ENCODE measurements around the gene CACNA2D3. TPM values are rescaled to one million over a fixed set of nuclear protein-coding genes. Genes with fewer than 3 reads are reported as not detected.

Gene CACNA2D3
- total RNA-seq, 6 experiments from 2014 or later: 0.14 to 0.23 (median 0.19) TPM; not detected in 2

DNA sequence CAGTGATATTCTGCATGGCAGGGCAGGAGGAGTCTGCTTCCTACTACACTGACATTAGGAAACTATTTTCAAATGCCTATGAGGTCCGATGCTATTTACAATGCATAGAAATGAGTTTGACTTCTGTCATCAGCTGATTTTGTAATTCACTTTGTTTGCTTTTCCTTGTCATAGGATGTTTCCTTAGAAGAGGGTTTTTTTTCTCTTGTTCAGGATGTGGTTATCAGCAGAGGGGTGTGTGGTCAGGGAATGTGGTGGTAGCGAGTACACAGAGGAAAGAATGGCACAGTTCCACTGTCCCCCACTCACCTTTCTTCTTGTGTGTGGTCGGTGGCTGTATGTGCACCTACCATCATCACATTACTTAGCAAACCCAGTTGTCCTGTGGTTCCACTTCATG is 574.0 kb downstream of the CACNA2D3 start:
- H3K27me3 Mint-ChIP-seq (ENCODE audit: insufficient read depth): no peaks in the 10 kb centered on the region
- H3K36me3 Mint-ChIP-seq (ENCODE audit: low read depth): no peaks in the 10 kb centered on the region
- peaks cover 51% of the 10 kb centered on the region for H3K9me3 Mint-ChIP-seq
- H3K4me1 Mint-ChIP-seq (ENCODE audit: low read depth): no peaks in the 10 kb centered on the region
- DNase-seq: no peak
- TF ChIP-seq, protein P1, sequence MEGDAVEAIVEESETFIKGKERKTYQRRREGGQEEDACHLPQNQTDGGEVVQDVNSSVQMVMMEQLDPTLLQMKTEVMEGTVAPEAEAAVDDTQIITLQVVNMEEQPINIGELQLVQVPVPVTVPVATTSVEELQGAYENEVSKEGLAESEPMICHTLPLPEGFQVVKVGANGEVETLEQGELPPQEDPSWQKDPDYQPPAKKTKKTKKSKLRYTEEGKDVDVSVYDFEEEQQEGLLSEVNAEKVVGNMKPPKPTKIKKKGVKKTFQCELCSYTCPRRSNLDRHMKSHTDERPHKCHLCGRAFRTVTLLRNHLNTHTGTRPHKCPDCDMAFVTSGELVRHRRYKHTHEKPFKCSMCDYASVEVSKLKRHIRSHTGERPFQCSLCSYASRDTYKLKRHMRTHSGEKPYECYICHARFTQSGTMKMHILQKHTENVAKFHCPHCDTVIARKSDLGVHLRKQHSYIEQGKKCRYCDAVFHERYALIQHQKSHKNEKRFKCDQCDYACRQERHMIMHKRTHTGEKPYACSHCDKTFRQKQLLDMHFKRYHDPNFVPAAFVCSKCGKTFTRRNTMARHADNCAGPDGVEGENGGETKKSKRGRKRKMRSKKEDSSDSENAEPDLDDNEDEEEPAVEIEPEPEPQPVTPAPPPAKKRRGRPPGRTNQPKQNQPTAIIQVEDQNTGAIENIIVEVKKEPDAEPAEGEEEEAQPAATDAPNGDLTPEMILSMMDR (IDR thresholded peaks at IDR 0.05): no peak
- no peak overlapping the region for H3K4me3 Mint-ChIP-seq
- no peak overlapping the region for H3K27ac Mint-ChIP-seq

GRCh38 chr3:54698054-54698453 is 575.7 kb downstream of the CACNA2D3 start:
- Mint-ChIP-seq H3K9me3 (peaks cover 44% of the 10 kb centered on the region), H3K27ac (no peak overlapping the region), H3K36me3 (ENCODE audit: low read depth) (no peaks in the 10 kb centered on the region), H3K4me1 (ENCODE audit: low read depth) (no peaks in the 10 kb centered on the region), H3K27me3 (ENCODE audit: insufficient read depth) (no peaks in the 10 kb centered on the region), H3K4me3 (no peak overlapping the region)
- TF ChIP-seq, protein P1 (IDR thresholded peaks at IDR 0.05): no peak
- DNase-seq: no peak

DNA sequence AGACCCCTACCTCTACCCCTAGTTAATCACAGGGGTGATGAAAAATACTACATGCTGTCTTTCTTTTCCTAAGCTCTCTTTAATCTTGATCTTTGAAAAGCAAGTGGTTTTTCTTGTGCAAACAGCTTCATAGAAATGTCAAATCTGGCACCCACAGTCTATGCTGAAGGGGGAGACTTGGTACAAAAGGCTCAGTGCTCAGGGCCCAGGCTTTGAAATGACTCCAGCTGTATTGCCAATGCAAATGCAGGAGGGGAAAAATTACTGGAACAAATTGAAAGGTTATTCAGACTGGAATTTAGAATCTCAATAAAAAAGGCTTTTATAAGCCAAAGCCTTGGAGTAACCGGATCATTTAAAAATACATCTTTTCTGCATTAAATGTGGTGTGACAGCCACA is 581.6 kb downstream of the CACNA2D3 start:
- DNase-seq: no peak
- H3K9me3 Mint-ChIP-seq: peaks cover 40% of the 10 kb centered on the region
- no peak overlapping the region for H3K4me3 Mint-ChIP-seq
- H3K4me1 Mint-ChIP-seq (ENCODE audit: low read depth): no peaks in the 10 kb centered on the region
- no peak overlapping the region for H3K27ac Mint-ChIP-seq
- TF ChIP-seq, protein P1 (IDR thresholded peaks at IDR 0.05): no peak
- H3K27me3 Mint-ChIP-seq (ENCODE audit: insufficient read depth): no peaks in the 10 kb centered on the region; the same call in 1 of the 2 replicates
- H3K36me3 Mint-ChIP-seq (ENCODE audit: low read depth): no peaks in the 10 kb centered on the region

GRCh38 chr3:54705730-54706129 is 583.4 kb downstream of the CACNA2D3 start:
- no peak overlapping the region for H3K27ac Mint-ChIP-seq
- H3K9me3 Mint-ChIP-seq: peaks cover 38% of the 10 kb centered on the region
- H3K36me3 Mint-ChIP-seq (ENCODE audit: low read depth): no peaks in the 10 kb centered on the region
- H3K27me3 Mint-ChIP-seq (ENCODE audit: insufficient read depth): no peaks in the 10 kb centered on the region; the same call in 1 of the 2 replicates
- no peak for DNase-seq
- H3K4me3 Mint-ChIP-seq: no peak overlapping the region
- no peaks in the 10 kb centered on the region for H3K4me1 Mint-ChIP-seq (ENCODE audit: low read depth)
- TF ChIP-seq, protein P1 (IDR thresholded peaks at IDR 0.05): no peak

- DNase-seq: no peak
- no peaks in the 10 kb centered on the region for H3K36me3 Mint-ChIP-seq (ENCODE audit: low read depth)
- H3K4me1 Mint-ChIP-seq (ENCODE audit: low read depth): no peaks in the 10 kb centered on the region
- H3K27ac Mint-ChIP-seq: no peak overlapping the region
- H3K4me3 Mint-ChIP-seq: no peak overlapping the region
- TF ChIP-seq, protein P1 (IDR thresholded peaks at IDR 0.05): no peak
- peaks cover 36% of the 10 kb centered on the region for H3K9me3 Mint-ChIP-seq
- H3K27me3 Mint-ChIP-seq (ENCODE audit: insufficient read depth): no peaks in the 10 kb centered on the region; the same call in 1 of the 2 replicates
Measured at GRCh38 chr3:54706738-54707137, 584.4 kb downstream of the CACNA2D3 start.

GRCh38 chr3:54709785-54710184 is 587.4 kb downstream of the CACNA2D3 start:
- H3K4me1 Mint-ChIP-seq (ENCODE audit: low read depth): no peaks in the 10 kb centered on the region

More at GRCh38 chr3:54709785-54710184, 587.4 kb downstream of the CACNA2D3 start:
- TF ChIP-seq, protein P1 (IDR thresholded peaks at IDR 0.05): no peak
- peaks cover 48% of the 10 kb centered on the region for H3K9me3 Mint-ChIP-seq
- DNase-seq: no peak
- no peaks in the 10 kb centered on the region for H3K36me3 Mint-ChIP-seq (ENCODE audit: low read depth)
- H3K27ac Mint-ChIP-seq: no peak overlapping the region
- H3K4me3 Mint-ChIP-seq: no peak overlapping the region
- H3K27me3 Mint-ChIP-seq (ENCODE audit: insufficient read depth): no peaks in the 10 kb centered on the region; the same call in 1 of the 2 replicates
